ENCODE data around the gene RAB3B. TPM values are rescaled to one million over a fixed set of nuclear protein-coding genes. Genes with fewer than 3 reads are reported as not detected.

RAB3B gene
- total and polyA plus RNA-seq, 7 donors, result under 0.01 to 0.04 TPM; not detected in 5

- peaks cover 10% of the 10 kb centered on the region for H3K9me3 ChIP-seq
- H3K4me1 ChIP-seq, result no peaks in the 10 kb centered on the region
- DNase-seq (no peak), ATAC-seq (no peak)
- TF ChIP-seq CTCF (IDR thresholded peaks at IDR 0.05), result no peak
- no peak overlapping the region for H3K27ac ChIP-seq
- no peaks in the 10 kb centered on the region for H3K36me3 ChIP-seq (ENCODE audit: insufficient read depth in 1 of 2, low read depth in 1 of 2)
- H3K4me3 ChIP-seq, result no peak overlapping the region
- intact Hi-C loops (cut with DNase I), result no loop called here
- no peaks in the 10 kb centered on the region for H3K27me3 ChIP-seq (ENCODE audit: insufficient read depth in 3 of 3, low read length in 2 of 3)
Measured at GRCh38 chr1:51941528-51941927, 49.0 kb downstream of the RAB3B start.

DNA sequence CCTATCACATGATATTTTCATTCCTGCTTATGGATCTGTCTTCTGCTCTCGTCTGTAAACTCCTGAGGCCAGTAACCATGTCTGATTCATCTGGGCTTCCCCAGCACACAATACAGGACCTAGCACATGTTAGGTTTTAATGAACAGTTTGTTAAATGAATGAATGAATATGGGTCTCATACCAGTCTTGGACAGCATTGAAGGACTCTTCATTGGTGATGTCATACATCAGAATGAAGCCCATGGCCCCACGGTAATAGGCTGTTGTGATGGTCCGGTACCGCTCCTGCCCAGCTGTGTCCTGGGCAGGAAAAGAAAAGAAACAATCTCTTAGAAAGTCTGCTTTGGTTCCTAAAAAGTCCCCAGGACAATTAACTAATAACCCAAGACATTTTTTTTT, 53.4 kb downstream of the RAB3B start:
- intact Hi-C loops (cut with DNase I), result no loop called here
- TF ChIP-seq CTCF (IDR thresholded peaks at IDR 0.05), result no peak
- no peak overlapping the region for H3K27ac ChIP-seq
- ATAC-seq, result no peak
- H3K4me3 ChIP-seq, result no peak overlapping the region
- peaks cover 10% of the 10 kb centered on the region for H3K9me3 ChIP-seq
- H3K27me3 ChIP-seq (ENCODE audit: insufficient read depth in 3 of 3, low read length in 2 of 3), result no peaks in the 10 kb centered on the region
- H3K4me1 ChIP-seq, result no peaks in the 10 kb centered on the region
- no peaks in the 10 kb centered on the region for H3K36me3 ChIP-seq (ENCODE audit: insufficient read depth in 1 of 2, low read depth in 1 of 2)
- no peak for DNase-seq
- 74 to 87% (median 78%) methylated on average over 4 of the region's 4 CpGs for WGBS, 3 donors

DNA sequence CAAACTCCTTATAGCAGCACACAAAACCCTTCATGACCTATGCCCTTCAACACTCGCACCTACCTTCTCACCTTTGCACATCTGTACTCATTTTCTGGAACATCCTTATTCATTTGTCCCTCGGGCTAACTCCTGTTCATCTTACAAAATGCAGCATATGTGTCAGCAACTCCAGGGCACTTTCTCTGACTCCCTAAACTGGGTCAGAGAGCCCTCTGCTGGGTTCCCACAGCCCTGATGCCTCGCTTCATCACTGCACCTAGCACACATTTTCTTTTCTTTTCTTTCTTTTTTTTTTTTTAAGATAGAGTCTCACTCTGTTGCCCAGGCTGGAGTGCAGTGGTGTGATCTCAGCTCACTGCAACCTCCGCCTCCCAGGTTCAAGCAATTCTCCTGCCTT, 54.0 kb downstream of the RAB3B start:
- intact Hi-C loops (cut with DNase I), result no loop called here
- Histone ChIP-seq H3K27ac (no peak overlapping the region), H3K9me3 (peaks cover 6% of the 10 kb centered on the region), H3K4me3 (no peak overlapping the region), H3K36me3 (ENCODE audit: insufficient read depth in 1 of 2, low read depth in 1 of 2) (no peaks in the 10 kb centered on the region), H3K4me1 (no peaks in the 10 kb centered on the region), H3K27me3 (ENCODE audit: insufficient read depth in 3 of 3, low read length in 2 of 3) (no peaks in the 10 kb centered on the region)
- DNase-seq, result no peak
- ATAC-seq, result no peak
- TF ChIP-seq CTCF (IDR thresholded peaks at IDR 0.05), result no peak
- 80 to 86% (median 82%) methylated on average over 4 of the region's 4 CpGs for WGBS, 3 donors

DNA sequence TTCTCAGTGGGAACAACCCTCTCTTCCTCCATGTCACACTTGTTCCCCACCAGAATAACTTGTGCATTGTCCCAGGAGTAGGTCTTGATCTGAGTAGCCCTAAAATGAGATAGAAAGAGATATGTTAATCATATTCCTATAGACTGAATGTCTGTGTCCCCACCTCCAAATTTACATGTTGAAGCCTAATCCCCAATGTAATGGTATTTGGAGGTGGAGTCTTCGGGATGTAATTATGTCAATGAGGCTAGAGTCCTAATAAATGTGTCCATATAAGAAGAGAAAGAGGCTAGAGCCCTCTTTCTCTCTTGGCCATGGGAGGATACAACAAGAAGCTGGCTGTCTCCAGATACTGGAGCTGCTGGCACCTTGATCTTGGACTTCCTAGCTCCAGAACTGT, 57.2 kb downstream of the RAB3B start:
- DNase-seq (no peak), ATAC-seq (no peak)
- peaks cover 0 to 6% (median 0%) of the 10 kb centered on the region in 3 donors for H3K27me3 ChIP-seq (ENCODE audit: insufficient read depth in 3 of 3, low read length in 2 of 3)
- WGBS, 3 donors, result 88 to 96% (median 90%) methylated on average over 1 of the region's 1 CpG
- H3K9me3 ChIP-seq, result no peaks in the 10 kb centered on the region
- no peaks in the 10 kb centered on the region for H3K4me1 ChIP-seq
- no peak overlapping the region for H3K4me3 ChIP-seq
- no peak overlapping the region for H3K27ac ChIP-seq
- intact Hi-C loops (cut with DNase I), result no loop called here
- TF ChIP-seq CTCF (IDR thresholded peaks at IDR 0.05), result no peak
- no peaks in the 10 kb centered on the region for H3K36me3 ChIP-seq (ENCODE audit: insufficient read depth in 1 of 2, low read depth in 1 of 2)

GRCh38 chr1:51930329-51930728, 60.2 kb downstream of the RAB3B start:
- Histone ChIP-seq H3K27me3 (ENCODE audit: insufficient read depth in 3 of 3, low read length in 2 of 3) (peaks cover 0 to 6% (median 0%) of the 10 kb centered on the region in 3 donors), H3K9me3 (no peaks in the 10 kb centered on the region), H3K27ac (no peak overlapping the region), H3K4me3 (no peak overlapping the region), H3K36me3 (ENCODE audit: insufficient read depth in 1 of 2, low read depth in 1 of 2) (no peaks in the 10 kb centered on the region), H3K4me1 (no peaks in the 10 kb centered on the region)
- ATAC-seq, result no peak
- TF ChIP-seq CTCF (IDR thresholded peaks at IDR 0.05), result no peak
- intact Hi-C loops (cut with DNase I), result no loop called here
- DNase-seq, result no peak
